T-helper 9 cell (primary cell): ENCODE data around the gene LZTS3.
"Not testable (repeated sequence)": the region's sequence is repeated elsewhere in the genome, so short reads cannot be mapped to it uniquely, and the experiment has no call there.

ENCODE experiments used
- DNase-seq: peaks from one replicate; pipeline ENCODE4 v3.0.0-alpha.2; 2020

LZTS3 gene

DNA sequence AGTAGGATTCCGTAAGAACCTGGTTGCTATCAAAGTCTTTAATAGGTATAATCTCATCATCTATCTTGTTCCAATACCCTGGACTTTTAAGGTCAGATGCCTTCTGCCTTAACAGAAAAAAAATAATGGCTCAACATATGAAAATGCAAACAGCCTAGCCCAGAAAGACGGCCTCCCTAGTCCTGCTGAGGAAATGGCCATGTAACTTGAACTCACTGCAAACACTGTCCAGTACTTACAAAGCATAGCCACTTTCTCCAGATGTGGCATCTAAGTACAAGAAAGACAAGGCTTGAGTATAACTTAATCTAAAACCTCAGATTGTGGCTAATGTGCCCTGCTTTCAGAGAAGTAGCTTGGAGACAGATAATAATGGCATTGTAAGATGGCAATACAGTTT lies 40.2 kb downstream of the LZTS3 start:
- DNase-seq: no peak

DNA sequence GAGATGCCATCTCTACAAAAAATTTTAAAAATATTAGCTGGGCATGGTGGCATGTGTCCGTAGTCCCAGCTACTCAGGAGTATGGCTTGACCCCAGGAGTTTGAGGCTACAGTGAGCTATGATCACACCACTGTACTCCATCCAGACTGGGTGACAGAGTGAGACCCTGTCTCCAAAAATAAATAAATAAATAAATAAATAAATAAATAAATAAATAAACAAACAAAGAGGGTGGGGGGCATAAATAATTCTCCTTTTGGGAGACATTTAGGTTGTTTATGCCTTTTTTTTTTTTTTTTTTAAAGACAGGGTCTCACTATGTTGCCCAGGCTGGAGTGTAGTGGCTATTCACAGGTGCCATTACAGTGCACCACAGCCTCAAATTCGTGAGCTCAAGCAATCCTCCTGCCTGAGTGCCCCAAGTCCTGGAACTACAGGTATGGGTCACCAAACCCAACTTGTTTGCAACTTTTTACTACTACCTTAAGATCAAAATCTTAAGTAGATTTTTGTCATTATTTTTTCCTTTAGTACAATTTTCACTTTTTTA lies 43.2 kb downstream of the LZTS3 start:
- no peak for DNase-seq

DNA sequence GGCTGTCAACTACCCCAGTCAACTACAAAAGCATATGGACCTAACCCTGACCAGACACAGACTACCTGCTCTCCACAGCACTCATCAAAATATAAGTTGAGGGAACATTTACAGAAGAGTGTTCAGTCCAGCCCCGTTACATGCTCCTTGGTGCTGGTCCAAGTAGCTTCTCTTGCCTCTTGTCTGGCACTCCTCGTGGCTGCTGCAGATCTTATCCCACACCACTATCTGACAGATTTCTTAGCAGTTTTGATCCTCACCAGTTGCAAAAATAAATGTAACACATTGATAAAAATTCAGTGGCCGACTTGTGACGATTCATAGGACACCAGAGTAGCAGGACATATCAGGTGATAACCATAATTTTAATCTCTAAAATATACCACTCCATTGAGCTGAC lies 44.3 kb downstream of the LZTS3 start:
- DNase-seq: no peak

DNA sequence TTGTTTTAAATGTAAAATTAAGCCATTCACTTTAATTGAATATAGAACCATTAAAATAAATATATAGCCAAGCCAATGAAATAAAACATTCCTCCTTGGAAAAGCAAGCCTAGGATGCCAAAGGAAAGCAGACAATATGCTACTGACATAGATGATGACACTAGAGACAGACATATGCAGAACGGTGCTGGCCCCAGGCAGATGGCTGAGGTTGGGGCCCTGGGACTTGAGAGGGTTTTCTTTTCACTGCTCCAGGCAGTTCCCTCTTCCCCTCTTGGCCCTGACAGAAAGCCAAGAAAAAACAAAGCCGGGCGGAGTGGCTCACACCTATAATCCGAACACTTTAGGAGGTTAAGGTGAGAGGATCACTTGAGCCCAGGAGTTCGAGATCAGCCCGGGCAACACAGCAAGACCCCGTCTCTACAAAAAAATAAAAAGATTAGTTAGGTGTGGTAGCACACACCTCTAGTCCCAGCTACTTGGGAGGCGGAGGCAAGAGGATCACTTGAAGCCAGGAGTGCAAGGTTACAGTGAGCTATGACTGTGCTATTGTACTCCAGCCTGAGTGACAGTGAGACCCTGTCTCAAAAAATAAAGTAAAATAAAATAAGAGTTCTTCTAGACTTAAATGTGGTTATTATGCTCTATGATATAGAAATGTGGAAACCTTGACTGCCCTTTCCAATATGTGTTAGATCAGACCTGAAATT lies 44.9 kb downstream of the LZTS3 start:
- no peak for DNase-seq

DNA sequence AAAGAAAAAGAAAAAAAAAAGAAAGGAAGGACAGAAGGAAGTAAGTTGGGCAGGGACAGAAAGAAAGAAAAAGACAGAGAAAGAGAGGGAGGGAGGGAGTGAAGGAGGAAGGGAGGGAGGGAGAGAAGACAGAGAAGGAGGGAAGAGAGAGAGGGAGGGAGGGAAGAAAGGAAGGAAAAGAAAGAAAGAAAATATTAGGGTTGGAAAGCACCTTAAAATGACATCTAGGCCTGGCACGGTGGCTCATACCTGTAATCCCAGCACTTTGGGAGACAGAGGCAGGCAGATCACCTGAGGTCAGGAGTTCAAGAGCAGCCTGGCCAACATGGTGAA lies 46.9 kb downstream of the LZTS3 start:
- no peak for DNase-seq

DNA sequence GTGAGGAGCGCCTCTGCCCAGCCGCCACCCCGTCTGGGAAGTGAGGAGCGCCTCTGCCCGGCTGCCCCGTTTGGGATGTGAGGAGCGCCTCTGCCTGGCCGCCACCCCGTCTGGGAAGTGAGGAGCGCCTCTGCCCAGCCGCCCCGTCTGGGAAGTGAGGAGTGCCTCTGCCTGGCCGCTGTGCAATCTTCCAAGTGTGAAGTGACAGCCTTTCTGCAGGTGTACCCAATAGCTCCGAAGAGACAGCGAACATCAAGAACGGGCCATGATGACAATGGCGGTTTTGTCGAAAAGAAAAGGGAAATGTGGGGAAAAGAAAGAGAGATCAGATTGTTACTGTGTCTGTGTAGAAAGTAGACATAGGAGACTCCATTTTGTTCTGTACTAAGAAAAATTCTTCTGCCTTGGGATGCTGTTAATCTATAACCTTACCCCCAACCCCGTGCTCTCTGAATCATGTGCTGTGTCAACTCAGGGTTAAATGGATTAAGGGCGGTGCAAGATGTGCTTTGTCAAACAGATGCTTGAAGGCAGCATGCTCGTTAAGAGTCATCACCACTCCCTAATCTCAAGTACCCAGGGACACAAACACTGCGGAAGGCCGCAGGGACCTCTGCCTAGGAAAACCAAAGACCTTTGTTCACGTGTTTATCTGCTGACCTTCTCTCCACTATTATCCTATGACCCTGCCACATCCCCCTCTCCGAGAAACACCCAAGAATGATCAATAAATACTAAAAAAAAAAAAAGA lies 47.4 kb downstream of the LZTS3 start:
- not testable (repeated sequence) for DNase-seq

DNA sequence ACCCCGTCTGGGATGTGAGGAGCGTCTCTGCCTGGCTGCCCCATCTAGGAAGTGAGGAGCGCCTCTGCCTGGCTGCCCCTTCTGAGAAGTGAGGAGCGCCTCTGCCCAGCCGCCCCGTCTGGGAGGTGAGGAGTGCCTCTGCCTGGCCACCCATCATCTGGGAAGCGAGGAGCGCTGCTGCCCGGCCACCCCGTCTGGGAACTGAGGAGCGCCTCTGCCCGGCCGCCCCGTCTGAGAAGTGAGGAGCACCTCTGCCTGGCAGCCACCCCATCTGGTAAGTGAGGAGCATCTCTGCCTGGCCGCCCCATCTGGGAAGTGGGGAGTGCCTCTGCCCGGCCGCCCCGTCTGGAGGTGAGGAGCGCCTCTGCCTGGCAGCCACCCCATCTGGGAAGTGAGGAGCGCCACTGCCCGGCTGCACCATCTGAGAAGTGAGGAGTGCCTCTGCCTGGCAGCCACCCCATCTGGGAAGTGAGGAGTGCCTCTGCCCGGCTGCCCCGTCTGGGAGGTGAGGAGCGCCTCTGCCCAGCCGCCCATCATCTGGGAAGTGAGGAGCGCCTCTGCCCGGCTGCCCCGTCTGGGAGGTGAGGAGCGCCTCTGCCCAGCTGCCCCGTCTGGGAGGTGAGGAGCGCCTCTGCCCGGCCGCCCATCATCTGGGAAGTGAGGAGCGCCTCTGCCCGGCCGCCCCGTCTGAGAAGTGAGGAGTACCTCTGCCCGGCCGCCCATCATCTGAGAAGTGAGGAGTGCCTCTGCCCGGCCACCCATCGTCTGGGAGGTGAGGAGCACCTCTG lies 48.4 kb downstream of the LZTS3 start:
- DNase-seq: not testable (repeated sequence)

DNA sequence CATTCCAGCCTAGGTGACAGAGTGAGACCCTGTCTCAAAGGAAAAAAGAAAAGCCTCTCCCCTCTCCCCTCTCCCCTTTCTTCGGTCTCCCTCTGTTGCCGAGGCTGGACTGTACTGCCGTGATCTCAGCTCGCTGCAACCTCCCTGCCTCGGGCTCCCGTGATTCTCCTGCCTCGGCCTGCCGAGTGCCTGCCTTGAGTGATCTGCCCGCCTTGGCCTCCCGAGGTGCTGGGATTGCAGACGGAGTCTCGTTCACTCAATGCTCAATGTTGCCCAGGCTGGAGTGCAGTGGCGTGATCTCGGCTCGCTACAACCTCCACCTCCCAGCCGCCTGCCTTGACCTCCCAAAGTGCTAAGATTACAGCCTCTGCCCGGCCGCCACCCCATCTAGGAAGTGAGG lies 49.2 kb downstream of the LZTS3 start:
- not testable (repeated sequence) for DNase-seq

DNA sequence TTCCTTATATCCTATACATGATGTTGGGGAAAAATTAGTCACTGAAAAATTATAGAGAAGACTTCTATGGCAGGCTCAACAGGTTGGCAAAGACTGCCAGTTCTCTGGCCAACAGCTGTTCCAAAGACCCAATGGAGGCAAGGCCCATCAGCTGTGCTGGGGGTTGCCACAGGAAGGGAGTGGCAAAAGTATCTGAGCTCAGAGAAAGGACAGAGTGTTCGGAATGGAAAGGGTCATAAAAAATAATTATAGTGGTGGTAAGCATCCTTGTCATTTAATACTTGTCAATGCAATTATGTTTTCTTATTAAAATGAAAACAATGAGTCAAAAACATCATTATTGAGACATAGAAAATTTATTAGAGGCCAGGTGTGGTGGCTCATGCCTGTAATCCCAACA lies 49.8 kb downstream of the LZTS3 start:
- DNase-seq: no peak

DNA sequence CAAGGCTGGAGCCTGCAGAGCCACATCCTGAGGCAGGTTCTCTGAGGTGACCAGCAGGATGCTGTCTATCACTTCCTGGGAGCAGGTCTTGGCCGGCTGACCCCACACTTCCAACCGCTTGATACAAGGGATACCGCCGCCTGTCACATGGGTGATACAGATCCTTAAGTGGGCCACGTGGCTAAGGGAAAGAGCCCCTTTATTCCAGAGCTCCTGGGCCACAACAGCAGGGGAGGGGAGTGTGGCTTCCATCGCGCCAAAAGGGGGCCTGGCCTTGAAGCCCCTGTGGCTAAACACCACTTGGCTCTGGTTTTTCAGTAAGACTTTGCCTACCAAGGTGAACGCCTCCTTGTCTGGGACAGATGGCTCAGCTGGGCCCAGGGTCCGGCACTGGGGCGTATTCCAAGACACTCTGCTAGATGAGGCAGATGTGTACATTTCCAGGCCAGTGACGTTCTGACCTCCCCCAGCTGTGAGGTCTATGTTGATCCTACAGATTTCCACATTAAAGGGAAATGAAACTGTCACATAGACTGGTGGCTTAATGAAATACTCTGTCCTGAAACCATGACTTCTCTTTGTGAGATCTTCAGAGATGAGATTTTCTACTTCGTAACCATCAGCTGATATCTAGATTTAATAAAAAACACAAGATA lies 51.3 kb downstream of the LZTS3 start:
- DNase-seq: no peak

DNA sequence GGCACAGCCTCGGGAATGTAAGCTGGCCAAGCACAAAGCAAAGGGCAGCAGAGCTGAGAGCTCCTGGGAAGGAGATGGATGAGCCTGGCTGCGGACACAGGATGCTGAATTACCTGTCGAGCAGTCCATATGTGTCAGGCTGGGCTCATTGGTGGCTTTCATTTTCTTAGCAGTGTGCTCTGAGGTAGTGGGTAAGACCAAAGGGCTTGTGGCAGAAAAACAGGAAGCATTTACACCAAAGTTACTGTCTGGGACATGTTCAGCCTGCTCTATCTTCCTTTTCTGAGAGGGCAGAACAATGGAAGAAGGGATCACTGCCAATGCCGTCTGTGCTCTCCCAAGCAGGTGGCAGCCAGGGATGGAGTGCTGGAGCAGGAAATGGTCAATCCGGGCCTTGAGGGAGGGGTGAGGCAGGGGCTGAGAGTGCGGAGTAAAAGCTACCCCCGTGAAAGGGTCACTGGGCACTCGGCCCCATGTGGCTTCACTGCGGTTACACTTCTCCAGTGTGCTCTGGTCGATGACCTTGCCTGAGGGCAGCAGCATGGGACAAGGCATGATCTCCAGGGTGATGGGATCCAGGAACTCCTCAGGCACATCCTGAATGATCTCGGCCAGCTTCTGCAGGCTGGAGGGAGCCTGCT lies 52.0 kb downstream of the LZTS3 start:
- DNase-seq: no peak

DNA sequence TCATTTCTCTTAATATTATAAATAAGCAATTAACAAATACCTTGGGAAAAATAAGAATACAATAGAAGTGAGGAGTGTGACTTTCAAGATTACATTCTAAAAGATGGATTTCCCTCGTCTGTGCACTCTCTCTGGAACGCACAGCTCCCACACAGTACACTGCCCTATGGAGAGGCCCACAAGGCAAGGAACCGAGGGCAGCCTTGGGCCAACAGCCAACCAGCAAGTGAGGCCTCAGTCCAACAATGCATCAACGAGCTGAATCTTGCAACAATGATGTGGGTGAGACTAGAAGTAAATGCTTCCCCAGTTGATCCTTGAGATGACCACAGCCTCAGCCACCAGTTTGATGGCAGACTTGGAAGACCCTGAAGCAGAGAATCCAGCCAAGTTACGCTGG lies 54.3 kb downstream of the LZTS3 start:
- no peak for DNase-seq

DNA sequence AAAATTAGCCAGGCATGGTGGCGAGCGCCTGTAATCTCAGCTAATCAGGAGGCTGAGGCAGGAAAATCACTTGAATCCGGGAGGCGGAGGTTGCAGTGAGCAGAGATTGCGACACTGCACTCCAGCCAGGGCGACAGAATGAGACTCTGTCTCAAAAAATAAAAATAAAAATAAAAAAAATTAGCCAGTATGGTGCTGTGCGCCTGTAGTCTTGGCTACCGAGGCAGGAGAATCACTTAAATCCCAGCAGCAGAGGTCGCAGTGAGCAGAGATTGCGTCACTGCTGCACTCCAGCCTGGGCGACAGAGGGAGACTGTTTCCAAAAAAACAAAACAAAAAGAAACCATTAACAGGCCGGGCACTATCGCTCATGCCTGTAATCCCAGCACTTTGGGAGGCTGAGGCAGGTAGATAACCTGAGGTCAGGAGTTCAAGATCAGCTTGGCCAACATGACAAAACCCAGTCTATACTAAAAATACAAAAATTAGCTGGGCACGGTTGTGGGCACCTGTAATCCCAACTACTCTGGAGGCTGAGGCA lies 55.4 kb downstream of the LZTS3 start:
- DNase-seq: peak; percentile 15

DNA sequence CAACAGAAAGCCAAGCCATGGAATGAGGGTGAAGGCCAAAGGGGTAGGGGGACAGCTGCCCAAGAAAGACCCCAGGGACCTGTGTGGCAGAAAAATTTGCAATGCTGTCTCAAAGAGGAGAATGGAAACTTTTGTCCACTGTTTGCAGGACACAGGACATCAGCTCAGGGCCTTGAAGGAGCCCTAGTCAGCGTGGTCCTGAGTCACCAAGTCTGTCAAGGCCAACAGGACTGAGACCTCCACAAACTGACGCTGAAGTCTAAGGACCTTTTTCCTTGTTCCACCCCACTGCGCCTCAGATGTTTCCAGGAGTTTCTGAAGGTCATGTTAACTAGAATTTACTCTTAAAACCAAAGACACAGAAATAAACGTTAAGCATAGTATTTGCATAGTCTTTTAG lies 57.0 kb downstream of the LZTS3 start:
- DNase-seq: no peak

DNA sequence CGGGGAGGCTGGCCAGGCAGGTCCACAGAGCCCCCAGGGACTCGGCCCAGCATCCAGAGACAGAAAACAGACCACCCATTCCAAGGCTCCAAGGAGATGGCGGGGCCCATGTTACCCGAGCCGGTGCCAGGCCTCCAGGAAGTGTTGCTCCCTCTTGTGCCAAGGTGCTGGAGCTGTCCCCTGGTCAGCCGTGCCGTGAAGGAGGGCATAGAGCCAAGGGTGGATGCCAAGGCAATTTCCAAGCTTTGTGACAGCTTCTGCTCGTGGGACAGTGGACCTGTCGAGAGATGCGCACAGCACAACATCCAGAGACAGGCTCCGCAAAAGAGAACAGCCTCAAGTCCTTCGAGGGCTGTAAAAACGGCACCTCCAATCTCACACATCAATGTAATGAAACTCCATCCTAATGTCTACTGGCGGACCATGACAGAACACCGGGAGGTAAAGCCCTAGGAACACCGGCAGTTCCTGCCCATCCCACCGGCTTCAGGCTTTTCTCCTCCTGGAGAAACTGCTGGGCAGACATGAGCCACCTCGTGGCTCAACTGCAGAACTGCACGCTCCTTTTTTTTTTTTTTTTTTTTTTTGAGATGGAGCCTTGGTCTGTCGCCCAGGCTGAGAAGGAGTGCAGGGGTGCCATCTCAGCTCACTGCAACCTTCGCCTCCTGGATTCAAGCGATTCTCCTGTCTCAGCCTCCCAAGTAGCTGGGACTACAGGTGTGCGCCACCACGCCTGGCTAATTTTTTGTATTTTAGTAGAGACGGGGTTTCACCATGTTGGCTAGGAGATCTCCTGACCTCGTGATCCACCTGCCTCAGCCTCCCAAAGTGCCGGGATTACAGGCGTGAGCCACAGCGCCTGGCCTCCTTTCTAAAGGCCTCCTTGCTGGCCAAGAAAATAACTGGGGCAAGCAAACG lies 57.9 kb downstream of the LZTS3 start:
- no peak for DNase-seq
